ENCODE data around the gene PPM1K.
A peak's percentile ranks its signal among the peaks of the same experiment; 100 is the strongest.

The PPM1K gene

GRCh38 chr4:88216395-88216794, 68.0 kb downstream of the PPM1K start:
- no peak for DNase-seq

DNA sequence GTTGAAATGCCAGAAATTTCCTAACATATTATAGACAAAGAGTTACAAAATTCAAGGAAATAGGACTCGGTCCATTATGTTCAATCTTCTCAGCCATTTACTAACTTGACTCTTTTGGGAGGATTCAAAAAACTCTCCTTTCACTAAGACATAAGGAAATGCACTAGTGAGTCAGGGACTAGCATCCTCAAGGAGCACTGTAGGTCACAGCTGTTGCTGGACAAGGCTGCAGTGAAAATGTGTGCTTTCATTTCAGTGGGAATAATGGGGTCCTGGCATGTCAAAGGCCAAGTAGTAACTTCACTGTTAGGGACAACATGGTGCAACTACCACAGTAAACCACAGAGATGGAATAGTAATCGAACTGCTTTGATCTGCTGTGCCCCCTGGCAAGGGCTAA, 69.0 kb downstream of the PPM1K start:
- no peak for DNase-seq

DNA sequence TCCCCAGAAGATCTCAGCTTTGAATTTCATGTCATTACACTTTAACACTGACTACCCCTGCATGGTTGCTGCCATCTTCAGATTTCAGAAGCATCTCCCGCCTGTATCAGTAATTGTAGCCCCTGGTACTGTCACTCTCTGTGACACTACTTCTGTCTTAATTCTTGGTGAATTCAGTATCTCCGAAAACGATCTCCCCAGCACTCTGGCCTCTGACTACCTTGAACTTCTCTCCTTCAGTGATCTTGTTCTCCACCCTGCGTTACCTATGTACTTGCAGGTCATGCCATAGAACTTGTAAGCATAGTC, 72.2 kb downstream of the PPM1K start:
- DNase-seq, result no peak

DNA sequence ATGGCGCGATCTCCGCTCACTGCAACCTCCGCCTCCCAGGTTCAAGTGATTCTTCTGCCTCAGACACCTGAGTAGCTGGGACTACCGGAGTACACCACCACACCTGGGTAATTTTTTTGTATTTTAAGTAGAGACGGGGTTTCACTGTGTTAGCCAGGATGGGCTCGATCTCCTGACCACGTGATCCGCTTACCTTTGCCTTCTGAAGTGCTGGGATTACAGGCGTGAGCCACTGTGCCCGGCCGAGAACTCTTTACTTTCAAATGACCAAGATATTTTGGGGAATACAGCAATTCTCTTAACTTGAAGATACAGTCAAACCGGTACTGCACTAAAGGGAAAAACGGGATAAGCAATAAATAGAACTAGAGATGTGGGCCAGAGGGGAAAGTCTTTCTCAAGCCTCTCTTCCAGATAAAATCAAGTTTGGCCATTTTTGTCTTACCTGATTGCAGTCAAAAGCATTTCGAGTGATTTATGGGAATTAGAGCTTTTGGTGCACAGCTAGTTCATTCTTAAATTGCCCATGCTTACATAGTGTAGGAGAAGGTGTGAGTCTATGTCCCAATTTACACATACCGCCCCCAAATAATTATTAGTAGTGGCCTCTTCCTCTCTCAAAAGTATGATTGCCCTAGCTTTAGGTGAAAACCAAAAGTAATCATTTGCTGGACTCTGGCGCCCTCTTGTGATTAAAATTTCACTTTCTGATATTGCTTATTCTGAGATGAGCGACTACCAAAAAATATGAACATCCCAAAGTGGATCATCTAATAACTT, 72.7 kb downstream of the PPM1K start:
- DNase-seq, result peak; percentile 23 to 59

- DNase-seq, result no peak
Measured at GRCh38 chr4:88208156-88208555, 76.2 kb downstream of the PPM1K start.
